HEK293 (cell line): ENCODE measurements around the gene PTPN3.

Experiments used
- CTCF ChIA-PET: fragments of 350-600 bp; formaldehyde crosslinking; extraction: SDS; loops from one replicate; lab custom pipeline; 2021; ENCODE audit warnings: antibody characterized with exemption; lab: Yijun Ruan, JAX
- POLR2A ChIA-PET: fragments of 300-600 bp; formaldehyde crosslinking; extraction: SDS; loops from one replicate; lab custom pipeline; 2020; ENCODE audit warnings: antibody characterized with exemption, inconsistent platforms; lab: Yijun Ruan, JAX
- H3K27ac ChIP-seq: fragments of 200-500 bp; sonication (Bioruptor generic); 2 replicates; pipeline ENCODE4 v1.5.1; 2014; ENCODE audit warnings: low read depth, low read length, control low read depth, inconsistent platforms; ENCODE audit errors: extremely low read depth
- H3K36me3 ChIP-seq, 2 experiments: fragments of 200-500 bp in 1 of 2; sonication (Bioruptor generic) in 1 of 2; 1 replicate in 1 of 2; 2 replicates in 1 of 2; pipeline ENCODE4 v1.5.1; 2014 to 2017; ENCODE audit warnings: inconsistent platforms in 2 of 2, low read length in 2 of 2; ENCODE audit not compliant: control insufficient read depth in 2 of 2, insufficient read depth in 1 of 2
- H3K4me1 ChIP-seq: fragments of 200-500 bp; sonication (Bioruptor generic); 2 replicates; pipeline ENCODE4 v1.5.1; 2014; ENCODE audit warnings: mild to moderate bottlenecking, low read length, inconsistent platforms; ENCODE audit not compliant: control insufficient read depth, insufficient read depth
- H3K4me3 ChIP-seq: 2 replicates; pipeline ENCODE4 v1.5.1; 2011; ENCODE audit warnings: low read depth, mild to moderate bottlenecking, control low read depth, low read length, moderate library complexity
- H3K9me3 ChIP-seq: fragments of 200-500 bp; sonication (Bioruptor generic); 2 replicates; pipeline ENCODE4 v1.5.1; 2014; ENCODE audit warnings: low read depth, low read length, inconsistent platforms; ENCODE audit not compliant: control insufficient read depth, insufficient read depth
- EGR2 ChIP-seq: fragments of 450-650 bp; formaldehyde crosslinking; IDR thresholded peaks from 2 replicates; pipeline ENCODE4 v1.5.1; 2016; ENCODE audit warnings: low read depth, missing biosample characterization, missing genetic modification characterization
- FEZF1 ChIP-seq: fragments of 450-650 bp; formaldehyde crosslinking; IDR thresholded peaks from 2 replicates; pipeline ENCODE4 v1.5.1; 2016; ENCODE audit warnings: missing biosample characterization, missing genetic modification characterization
- KLF7 ChIP-seq: fragments of 450-650 bp; formaldehyde crosslinking; IDR thresholded peaks from 2 replicates; pipeline ENCODE4 v1.5.1; 2016; ENCODE audit warnings: missing biosample characterization, missing genetic modification characterization, borderline replicate concordance
- MEIS1 ChIP-seq: sonication (generic); formaldehyde crosslinking; IDR thresholded peaks from 2 replicates; pipeline ENCODE4 v1.8.1; 2022; ENCODE audit warnings: missing genetic modification reagents, mild to moderate bottlenecking, borderline replicate concordance
- SALL2 ChIP-seq: fragments of 450-650 bp; formaldehyde crosslinking; IDR thresholded peaks from 2 replicates; pipeline ENCODE4 v1.5.0; 2017; ENCODE audit warnings: missing biosample characterization, mild to moderate bottlenecking, missing genetic modification characterization, borderline replicate concordance
- SP7 ChIP-seq: fragments of 450-650 bp; formaldehyde crosslinking; IDR thresholded peaks from 2 replicates; pipeline ENCODE4 v1.5.1; 2016; ENCODE audit warnings: missing biosample characterization, missing genetic modification characterization
- TCF7L2 ChIP-seq: IDR thresholded peaks from 2 replicates; pipeline ENCODE4 v1.6.1; 2011; ENCODE audit warnings: low read depth, mild to moderate bottlenecking, inconsistent platforms, low read length, moderate library complexity, borderline replicate concordance
- ZEB2 ChIP-seq: fragments of 450-650 bp; formaldehyde crosslinking; IDR thresholded peaks from 2 replicates; pipeline ENCODE4 v1.5.1; 2016; ENCODE audit warnings: missing biosample characterization, missing genetic modification characterization
- ZNF121 ChIP-seq: fragments of 450-650 bp; formaldehyde crosslinking; IDR thresholded peaks from 2 replicates; pipeline ENCODE4 v1.5.1; 2016; ENCODE audit warnings: missing biosample characterization, missing genetic modification characterization
- ZNF148 ChIP-seq: fragments of 450-650 bp; formaldehyde crosslinking; IDR thresholded peaks from 2 replicates; pipeline ENCODE4 v1.5.0; 2017; ENCODE audit warnings: missing biosample characterization, missing genetic modification characterization, borderline replicate concordance
- ZNF174 ChIP-seq: fragments of 450-650 bp; formaldehyde crosslinking; IDR thresholded peaks from 2 replicates; pipeline ENCODE4 v1.5.0; 2017; ENCODE audit warnings: missing biosample characterization, mild to moderate bottlenecking, missing genetic modification characterization
- ZNF394 ChIP-seq: fragments of 450-650 bp; formaldehyde crosslinking; IDR thresholded peaks from 2 replicates; pipeline ENCODE4 v1.5.1; 2016; ENCODE audit warnings: missing biosample characterization, missing genetic modification characterization, mild to moderate bottlenecking, moderate library complexity, borderline replicate concordance
- ZNF560 ChIP-seq: fragments of 450-650 bp; formaldehyde crosslinking; IDR thresholded peaks from 2 replicates; pipeline ENCODE4 v1.5.1; 2017; ENCODE audit warnings: missing biosample characterization, missing genetic modification characterization, borderline replicate concordance
- ZNF600 ChIP-seq: fragments of 450-650 bp; formaldehyde crosslinking; IDR thresholded peaks from 2 replicates; pipeline ENCODE4 v1.5.1; 2016; ENCODE audit warnings: missing biosample characterization, missing genetic modification characterization
- ZNF654 ChIP-seq: fragments of 450-650 bp; formaldehyde crosslinking; IDR thresholded peaks from 2 replicates; pipeline ENCODE4 v1.5.1; 2016; ENCODE audit warnings: low read depth, missing biosample characterization, missing genetic modification characterization
- ZNF692 ChIP-seq: fragments of 450-650 bp; formaldehyde crosslinking; IDR thresholded peaks from 2 replicates; pipeline ENCODE4 v1.5.1; 2016; ENCODE audit warnings: missing biosample characterization, missing genetic modification characterization
- ZNF704 ChIP-seq: fragments of 450-650 bp; formaldehyde crosslinking; IDR thresholded peaks from 2 replicates; pipeline ENCODE4 v1.5.1; 2016; ENCODE audit warnings: missing biosample characterization, missing genetic modification characterization
- ZSCAN30 ChIP-seq: fragments of 450-650 bp; IDR thresholded peaks from 2 replicates; pipeline ENCODE4 v1.5.1; 2018; ENCODE audit warnings: missing biosample characterization, mild to moderate bottlenecking, missing genetic modification characterization, moderate library complexity

Gene PTPN3

GRCh38 chr9:109487247-109487646 is 10.9 kb downstream of the PTPN3 start:
- CTCF ChIA-PET = no interaction called here
- TF ChIP-seq KLF7 = no peak
- Histone ChIP-seq H3K9me3 (no peaks in the 10 kb centered on the region), H3K27ac (no peak overlapping the region), H3K4me1 (no peaks in the 10 kb centered on the region), H3K36me3 (no peaks in the 10 kb centered on the region), H3K4me3 (no peak overlapping the region)
- POLR2A ChIA-PET = no interaction called here

GRCh38 chr9:109483744-109484429 is 14.2 kb downstream of the PTPN3 start:
- Histone ChIP-seq H3K9me3 (no peaks in the 10 kb centered on the region), H3K36me3 (peaks cover 0 to 5% of the 10 kb centered on the region in 2 experiments; a peak in 1 of 3 replicates), H3K4me1 (no peaks in the 10 kb centered on the region), H3K4me3 (no peak overlapping the region), H3K27ac (no peak overlapping the region)
- CTCF ChIA-PET = interaction anchor here (0.9 to 2.0 kb wide), 2 partner anchors 12 to 14 kb away, joined by 3 to 13 read pairs; no protein-coding TSS in a partner anchor
- TF ChIP-seq ZNF704 (no peak), ZNF560 (tag by site-specific recombination) (no peak), ZNF121 (tag by site-specific recombination) (no peak), SP7 (no peak), SALL2 (tag by site-specific recombination) (no peak), ZNF148 (tag by site-specific recombination) (no peak), ZSCAN30 (no peak), TCF7L2 (no peak), EGR2 (tag by site-specific recombination) (no peak), ZNF692 (tag by site-specific recombination) (no peak), ZNF394 (tag by site-specific recombination) (no peak), ZNF174 (no peak), ZNF600 (tag by site-specific recombination) (no peak), ZNF654 (tag by site-specific recombination) (no peak), FEZF1 (tag by site-specific recombination) (no peak), ZEB2 (tag by site-specific recombination) (no peak), MEIS1 (CRISPR knock-in tag) (no peak)
- POLR2A ChIA-PET = no interaction called here
